IPS-15b (cell line): ENCODE measurements around the gene TBP.
"Not testable (repeated sequence)": the region's sequence is repeated elsewhere in the genome, so short reads cannot be mapped to it uniquely, and the experiment has no call there.

Experiments used
- H3K27me3 ChIP-seq: one replicate; pipeline ENCODE4 v1.6.1; 2013; ENCODE audit warnings: low read length; ENCODE audit not compliant: control insufficient read depth, insufficient read depth
- H3K36me3 ChIP-seq: one replicate; pipeline ENCODE4 v1.6.1; 2013; ENCODE audit warnings: low read length; ENCODE audit not compliant: control insufficient read depth, insufficient read depth
- H3K4me1 ChIP-seq: one replicate; pipeline ENCODE4 v1.6.1; 2013; ENCODE audit warnings: mild to moderate bottlenecking, low read length; ENCODE audit not compliant: control insufficient read depth, insufficient read depth
- H3K4me3 ChIP-seq: one replicate; pipeline ENCODE4 v1.5.1; 2013; ENCODE audit warnings: low read depth, low read length
- H3K9ac ChIP-seq: one replicate; pipeline ENCODE4 v1.6.1; 2013; ENCODE audit warnings: low read depth, mild to moderate bottlenecking, low read length
- H3K9me3 ChIP-seq: one replicate; pipeline ENCODE4 v1.6.1; 2013; ENCODE audit warnings: mild to moderate bottlenecking, low read length; ENCODE audit not compliant: control insufficient read depth, insufficient read depth

Gene TBP

DNA sequence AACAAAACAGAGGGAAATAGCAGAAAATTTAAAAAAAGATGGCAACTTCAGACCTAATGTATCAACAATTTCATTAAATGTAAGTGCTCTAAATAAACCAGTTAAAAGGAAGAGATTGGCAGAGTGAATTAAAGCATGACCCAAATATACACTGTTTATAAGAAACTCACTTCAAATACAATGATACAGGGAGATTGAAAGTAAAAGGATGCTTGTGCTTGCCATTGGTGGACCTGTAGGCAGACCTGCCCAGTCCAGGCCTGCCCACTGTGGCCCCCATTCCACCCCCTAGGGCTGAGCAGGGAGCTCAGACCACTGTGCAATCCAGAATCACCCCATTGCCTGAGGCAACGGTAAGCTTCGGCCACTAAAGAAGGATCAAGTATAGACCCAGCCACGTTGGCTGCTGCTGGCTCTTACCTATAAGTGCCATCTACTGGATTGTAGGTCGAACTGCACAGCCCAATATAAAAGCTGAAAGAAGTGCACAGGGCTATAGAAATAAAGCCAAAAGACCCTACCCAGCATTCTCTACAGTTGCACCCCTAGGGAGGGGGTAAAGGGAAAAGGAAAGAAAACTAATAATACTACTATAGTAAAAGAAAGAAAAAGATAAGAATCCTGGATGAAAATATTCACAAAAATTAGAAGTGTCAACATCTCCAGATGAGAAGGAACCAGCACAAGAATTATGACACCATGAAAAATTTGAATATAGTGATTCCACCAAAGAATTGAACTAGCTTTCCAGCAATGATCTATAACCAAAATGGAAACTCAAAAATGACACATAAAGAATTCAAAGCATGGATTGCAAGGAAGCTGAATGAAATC lies 37.2 kb upstream of the TBP start:
- no peaks in the 10 kb centered on the region for H3K4me1 ChIP-seq
- H3K36me3 ChIP-seq, result no peaks in the 10 kb centered on the region
- H3K4me3 ChIP-seq, result no peak overlapping the region
- no peaks in the 10 kb centered on the region for H3K9me3 ChIP-seq
- no peaks in the 10 kb centered on the region for H3K27me3 ChIP-seq
- no peak overlapping the region for H3K9ac ChIP-seq

DNA sequence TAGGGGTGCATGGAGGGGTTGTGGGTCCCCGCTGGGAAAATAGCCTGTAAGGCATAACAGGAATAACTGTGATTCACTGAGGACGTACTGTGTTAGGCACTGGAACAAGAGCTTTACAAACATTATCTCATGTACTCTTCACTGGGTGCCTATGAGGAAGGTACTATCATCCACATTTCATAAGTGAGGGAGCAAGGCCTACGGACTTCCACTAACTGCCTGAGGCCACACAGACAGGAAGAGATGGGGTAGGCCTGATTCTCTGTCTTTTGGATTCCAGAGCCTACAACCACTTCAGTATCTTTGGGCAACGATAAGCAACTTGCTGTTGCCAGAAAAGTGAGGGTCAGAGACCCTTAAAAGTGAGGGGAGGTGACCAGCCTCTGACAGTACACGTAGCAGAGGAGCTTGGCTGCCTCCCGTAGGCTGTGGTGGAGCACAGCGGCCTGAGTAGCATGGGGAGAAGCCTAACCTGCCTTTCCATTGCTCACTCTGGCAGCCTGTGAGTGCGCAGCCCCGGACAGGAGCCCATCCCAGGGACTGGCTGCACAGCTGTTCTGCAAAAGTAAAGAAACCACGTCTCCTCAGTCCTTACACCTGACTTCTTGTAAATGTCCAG lies 31.5 kb upstream of the TBP start:
- H3K4me3 ChIP-seq, result no peak overlapping the region
- H3K9me3 ChIP-seq, result no peaks in the 10 kb centered on the region
- H3K36me3 ChIP-seq, result no peaks in the 10 kb centered on the region
- H3K9ac ChIP-seq, result no peak overlapping the region
- H3K27me3 ChIP-seq, result no peaks in the 10 kb centered on the region
- H3K4me1 ChIP-seq, result no peaks in the 10 kb centered on the region

DNA sequence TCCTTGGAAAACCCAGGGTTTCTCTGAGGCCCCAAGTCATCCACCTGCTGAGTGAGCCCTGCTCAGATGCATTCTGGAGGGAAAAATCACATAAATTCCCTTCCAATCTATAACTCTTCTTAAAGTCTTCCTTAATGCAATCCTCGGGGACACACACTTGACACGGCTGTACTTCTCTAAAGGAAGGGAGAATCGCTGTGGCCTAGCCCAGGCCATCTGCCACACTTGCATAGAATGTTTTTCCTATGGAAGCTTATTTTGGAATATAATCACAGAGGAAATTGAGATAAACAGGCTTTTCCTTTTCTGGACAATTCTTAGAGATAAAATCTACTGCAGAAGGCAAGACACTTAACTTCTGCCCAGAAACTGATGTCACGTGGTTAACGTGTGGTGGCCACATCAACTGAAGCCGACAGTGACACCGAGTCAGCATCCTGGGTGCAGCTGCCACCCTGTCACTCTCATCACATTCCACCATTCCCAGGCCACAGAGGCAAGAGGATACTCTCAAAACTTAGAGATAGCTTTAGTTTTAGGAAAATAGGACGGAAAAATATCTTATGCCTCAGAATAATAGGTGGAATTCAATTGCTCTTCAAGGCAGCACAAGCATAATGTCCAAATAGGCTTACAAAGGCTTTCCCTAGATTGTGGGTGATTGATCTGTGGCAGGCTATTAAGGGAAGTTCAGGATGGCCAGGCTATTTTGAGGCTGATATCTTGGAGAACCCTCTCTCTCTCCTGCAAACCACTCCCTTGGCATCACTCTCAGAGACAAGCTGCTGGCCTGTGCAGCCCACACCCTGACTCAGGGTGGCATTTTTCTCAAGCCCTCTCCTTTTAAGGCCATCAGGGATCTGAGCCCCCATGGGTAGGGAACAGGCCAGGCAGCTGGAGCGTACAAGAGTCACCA lies 30.7 kb upstream of the TBP start:
- Histone ChIP-seq H3K9ac (no peak overlapping the region), H3K27me3 (no peaks in the 10 kb centered on the region), H3K4me3 (no peak overlapping the region), H3K9me3 (no peaks in the 10 kb centered on the region), H3K36me3 (no peaks in the 10 kb centered on the region), H3K4me1 (no peaks in the 10 kb centered on the region)

DNA sequence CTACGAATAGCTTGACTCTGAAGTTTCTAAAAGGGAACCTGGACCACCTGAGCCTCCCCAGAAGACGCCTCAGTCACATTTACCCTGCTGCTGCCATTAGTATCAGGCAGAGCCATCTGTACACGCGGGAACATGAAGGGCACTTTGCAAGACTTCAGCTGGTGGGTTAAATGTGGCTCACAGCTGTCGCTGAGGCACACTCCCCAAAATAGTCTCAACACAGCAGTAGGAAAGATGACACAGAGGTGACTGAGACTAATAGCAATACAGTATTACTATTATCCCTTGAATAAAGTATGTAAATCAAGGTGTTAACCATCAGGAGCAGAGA lies 30.0 kb upstream of the TBP start:
- no peak overlapping the region for H3K4me3 ChIP-seq
- no peaks in the 10 kb centered on the region for H3K4me1 ChIP-seq

DNA sequence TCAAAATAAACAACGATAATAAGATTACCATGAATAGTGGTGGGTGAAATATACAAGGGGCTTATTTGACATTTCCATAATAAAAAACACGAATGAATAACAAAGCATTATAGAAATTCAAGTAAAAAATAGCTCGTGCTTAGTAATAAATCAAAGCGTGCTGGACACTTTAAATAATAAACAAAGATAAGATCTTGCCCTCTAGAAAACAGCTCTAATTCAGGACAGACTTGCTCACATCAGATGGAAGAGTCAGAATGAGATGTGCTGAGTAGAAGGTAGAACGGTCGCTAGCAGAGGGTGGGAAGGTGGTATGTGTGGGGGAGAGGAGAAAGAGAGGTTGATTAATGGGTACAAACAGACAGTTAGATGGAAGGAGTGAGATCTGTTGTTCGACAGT lies 28.4 kb upstream of the TBP start:
- Histone ChIP-seq H3K4me1 (no peaks in the 10 kb centered on the region), H3K9ac (no peak overlapping the region), H3K36me3 (no peaks in the 10 kb centered on the region), H3K27me3 (no peaks in the 10 kb centered on the region), H3K9me3 (no peaks in the 10 kb centered on the region), H3K4me3 (no peak overlapping the region)

More for the DNA sequence above, 30.0 kb upstream of the TBP start:
- H3K9ac ChIP-seq, result no peak overlapping the region
- H3K27me3 ChIP-seq, result no peaks in the 10 kb centered on the region
- H3K36me3 ChIP-seq, result no peaks in the 10 kb centered on the region
- H3K9me3 ChIP-seq, result no peaks in the 10 kb centered on the region

DNA sequence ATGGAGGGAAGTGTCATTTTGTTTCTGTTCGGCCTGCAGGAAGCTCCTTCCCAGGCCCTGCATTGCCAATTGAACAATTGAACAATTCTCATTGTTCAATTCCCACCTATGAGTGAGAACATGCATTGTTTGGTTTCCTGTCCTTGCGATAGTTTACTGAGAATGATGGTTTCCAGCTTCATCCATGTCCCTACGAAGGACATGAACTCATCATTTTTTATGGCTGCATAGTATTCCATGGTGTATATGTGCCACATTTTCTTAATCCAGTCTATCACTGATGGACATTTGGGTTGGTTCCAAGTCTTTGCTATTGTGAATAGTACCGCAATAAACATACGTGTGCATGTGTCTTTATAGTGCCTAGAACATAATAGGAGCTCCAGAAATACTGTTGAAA lies 26.2 kb upstream of the TBP start:
- not testable (repeated sequence) for H3K9ac ChIP-seq, H3K36me3 ChIP-seq, H3K27me3 ChIP-seq, H3K9me3 ChIP-seq, H3K4me3 ChIP-seq, H3K4me1 ChIP-seq

DNA sequence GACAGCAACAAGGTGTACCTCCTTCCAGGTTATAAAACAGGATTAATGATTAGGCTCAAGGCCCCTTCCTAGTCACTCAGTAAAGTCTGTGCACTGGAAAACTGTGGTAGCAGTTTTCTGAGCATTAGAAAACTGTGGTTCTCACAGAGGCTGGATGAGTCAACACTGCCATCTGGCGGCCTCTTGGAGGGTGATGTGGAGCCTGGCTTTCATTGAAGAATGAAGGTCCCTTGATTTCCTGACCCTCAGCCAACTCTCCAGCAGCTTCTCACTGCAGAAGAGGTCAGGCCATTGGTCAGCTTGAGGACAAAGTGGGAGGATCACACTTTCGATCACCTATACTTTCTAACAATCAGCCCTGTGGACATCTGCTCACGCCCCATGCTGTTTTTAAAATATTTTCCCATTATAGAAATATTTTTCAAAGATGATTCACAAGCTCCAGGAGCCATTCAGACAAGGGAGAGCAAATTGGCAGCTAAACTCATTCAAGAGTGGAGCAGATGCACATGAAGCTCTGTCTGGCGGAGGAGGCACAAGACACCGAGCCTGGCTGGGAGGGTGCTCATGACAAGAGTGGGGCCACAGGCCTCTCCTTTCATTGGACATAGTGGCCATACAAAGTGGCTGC lies 24.2 kb upstream of the TBP start:
- no peaks in the 10 kb centered on the region for H3K4me1 ChIP-seq
- H3K36me3 ChIP-seq, result peaks cover 7% of the 10 kb centered on the region
- no peaks in the 10 kb centered on the region for H3K9me3 ChIP-seq
- H3K4me3 ChIP-seq, result no peak overlapping the region
- H3K27me3 ChIP-seq, result no peaks in the 10 kb centered on the region
- no peak overlapping the region for H3K9ac ChIP-seq

DNA sequence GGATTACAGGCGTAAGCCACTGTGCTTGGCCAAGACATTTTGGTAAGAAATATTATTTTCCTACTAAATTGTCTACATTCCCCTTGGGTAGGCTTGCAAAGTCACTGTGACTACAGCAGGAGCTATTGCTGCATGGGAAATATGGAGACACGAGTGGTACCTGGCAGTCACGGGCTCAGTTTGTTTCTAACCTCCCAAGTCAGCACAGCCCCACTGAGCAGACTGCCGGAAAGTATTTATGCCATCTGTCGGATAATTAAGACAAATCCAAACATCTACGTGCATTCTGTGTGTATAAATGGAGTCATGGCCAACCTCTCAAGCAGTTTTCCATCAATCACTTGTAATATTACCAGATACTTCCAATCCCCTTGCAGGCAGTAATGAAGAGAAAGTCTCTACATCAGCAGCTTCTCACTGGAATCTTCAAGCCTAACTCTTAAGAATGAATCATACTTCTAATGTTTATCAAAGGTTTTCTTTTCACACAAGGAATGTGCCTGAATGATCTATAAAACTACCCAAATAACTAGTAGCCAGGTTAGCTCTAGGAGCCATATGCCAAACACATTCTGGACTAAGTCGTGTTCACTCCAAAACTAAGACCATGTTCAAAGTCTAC lies 21.2 kb upstream of the TBP start:
- Histone ChIP-seq H3K4me1 (no peaks in the 10 kb centered on the region), H3K9ac (no peak overlapping the region), H3K27me3 (no peaks in the 10 kb centered on the region), H3K36me3 (peaks cover 20% of the 10 kb centered on the region), H3K4me3 (no peak overlapping the region), H3K9me3 (no peaks in the 10 kb centered on the region)

DNA sequence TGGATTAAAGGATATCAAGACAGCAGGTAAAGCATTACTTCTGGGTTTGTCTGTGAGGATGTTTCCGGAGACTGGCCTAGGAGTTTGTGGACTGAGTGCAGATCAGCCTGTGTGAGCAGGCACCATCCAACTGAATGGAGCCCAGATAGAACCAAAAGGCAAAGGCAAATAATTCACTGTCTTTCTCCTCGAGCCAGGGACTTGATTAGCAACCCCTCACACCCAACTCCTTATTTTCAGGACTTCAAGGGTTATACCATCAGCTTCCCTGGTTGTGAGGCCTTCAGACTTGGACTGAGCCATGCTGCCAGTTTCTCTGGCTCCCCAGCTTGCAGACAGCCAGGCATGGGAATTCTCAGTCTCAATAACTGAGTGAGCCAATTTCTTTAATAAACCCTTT lies 20.4 kb upstream of the TBP start:
- no peak overlapping the region for H3K9ac ChIP-seq

DNA sequence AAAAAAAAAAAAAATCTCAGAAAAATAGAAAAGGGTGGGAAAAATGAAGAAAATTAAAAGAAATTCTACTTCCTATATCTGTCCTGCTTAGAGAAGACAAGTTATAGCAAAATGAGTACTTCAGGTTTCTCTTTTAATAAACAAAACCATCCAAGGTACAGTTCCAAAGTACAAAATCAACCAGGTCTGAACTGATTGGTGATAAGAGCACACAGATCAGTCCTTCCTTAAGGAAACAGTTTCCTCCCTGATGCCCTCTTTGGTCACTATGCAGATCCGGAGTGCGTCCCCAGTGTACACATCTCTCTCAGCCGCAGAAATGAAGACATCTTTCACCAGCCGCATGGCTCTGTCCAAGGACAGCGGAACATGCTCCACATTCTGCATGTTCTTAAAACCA lies 19.2 kb upstream of the TBP start:
- Histone ChIP-seq H3K4me1 (no peaks in the 10 kb centered on the region), H3K9me3 (no peaks in the 10 kb centered on the region), H3K9ac (no peak overlapping the region), H3K27me3 (no peaks in the 10 kb centered on the region), H3K4me3 (no peak overlapping the region), H3K36me3 (peaks cover 25% of the 10 kb centered on the region)

More for the DNA sequence above, 20.4 kb upstream of the TBP start:
- no peak overlapping the region for H3K4me3 ChIP-seq
- no peaks in the 10 kb centered on the region for H3K27me3 ChIP-seq
- H3K36me3 ChIP-seq, result peaks cover 22% of the 10 kb centered on the region
- no peaks in the 10 kb centered on the region for H3K9me3 ChIP-seq
- H3K4me1 ChIP-seq, result no peaks in the 10 kb centered on the region

DNA sequence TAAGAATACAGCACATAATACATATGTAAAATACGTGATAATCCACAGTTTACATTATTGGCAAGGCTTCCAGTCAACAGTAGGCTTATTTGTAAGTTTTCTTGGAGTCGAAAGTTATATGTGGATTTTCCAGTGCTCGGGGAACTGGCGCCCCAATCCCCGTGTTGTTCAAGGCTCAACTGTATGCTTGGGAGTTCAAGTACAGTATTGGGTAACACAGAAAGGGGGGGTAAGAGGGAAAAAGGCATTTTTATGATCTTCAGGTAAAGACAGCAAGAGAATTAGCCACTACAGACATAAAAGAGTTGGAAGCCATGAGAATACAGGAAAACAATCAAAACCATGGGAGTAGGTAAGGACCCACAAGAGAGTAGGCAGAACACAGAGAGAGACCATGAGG lies 17.5 kb upstream of the TBP start:
- H3K9me3 ChIP-seq, result no peaks in the 10 kb centered on the region
- no peaks in the 10 kb centered on the region for H3K4me1 ChIP-seq
- no peak overlapping the region for H3K9ac ChIP-seq
- peaks cover 25% of the 10 kb centered on the region for H3K36me3 ChIP-seq
- H3K27me3 ChIP-seq, result no peaks in the 10 kb centered on the region
- H3K4me3 ChIP-seq, result no peak overlapping the region
